ENCODE measurements around the gene CHRM1. TPM values are rescaled to one million over a fixed set of nuclear protein-coding genes. Genes with fewer than 3 reads are reported as not detected.

CHRM1 gene
- total RNA-seq, 1 donor from 2014 or later: not detected

- Histone ChIP-seq H3K36me3 (ENCODE audit: control insufficient read depth, insufficient read depth, low read length) (peaks cover 2% of the 10 kb centered on the region), H3K4me3 (ENCODE audit: low read depth, low read length) (no peak overlapping the region), H3K27me3 (ENCODE audit: control insufficient read depth, insufficient read depth, low read length) (no peaks in the 10 kb centered on the region)
- no peak for TF ChIP-seq CTCF (IDR thresholded peaks at IDR 0.05; ENCODE audit: insufficient read depth, low read length, poor library complexity, severe bottlenecking)
- DNase-seq (ENCODE audit: low read depth): no peak
Measured at GRCh38 chr11:62892077-62892922, 28.9 kb downstream of the CHRM1 start.

GRCh38 chr11:62889484-62890437 lies 31.4 kb downstream of the CHRM1 start:
- peaks cover 4% of the 10 kb centered on the region for H3K36me3 ChIP-seq (ENCODE audit: control insufficient read depth, insufficient read depth, low read length)
- TF ChIP-seq CTCF (IDR thresholded peaks at IDR 0.05; ENCODE audit: insufficient read depth, low read length, poor library complexity, severe bottlenecking): no peak
- H3K4me3 ChIP-seq (ENCODE audit: low read depth, low read length): no peak overlapping the region
- no peak for DNase-seq (ENCODE audit: low read depth)
- H3K27me3 ChIP-seq (ENCODE audit: control insufficient read depth, insufficient read depth, low read length): no peaks in the 10 kb centered on the region

- H3K27me3 ChIP-seq (ENCODE audit: control insufficient read depth, insufficient read depth, low read length): no peaks in the 10 kb centered on the region
- H3K36me3 ChIP-seq (ENCODE audit: control insufficient read depth, insufficient read depth, low read length): peaks cover 5% of the 10 kb centered on the region
- TF ChIP-seq CTCF (IDR thresholded peaks at IDR 0.05; ENCODE audit: insufficient read depth, low read length, poor library complexity, severe bottlenecking): no peak
Measured at GRCh38 chr11:62889126-62889483, 32.1 kb downstream of the CHRM1 start.

GRCh38 chr11:62888406-62888805 lies 32.8 kb downstream of the CHRM1 start:
- no peak for TF ChIP-seq CTCF (IDR thresholded peaks at IDR 0.05; ENCODE audit: insufficient read depth, low read length, poor library complexity, severe bottlenecking)
- no peak for DNase-seq (ENCODE audit: low read depth)
- Histone ChIP-seq H3K4me3 (ENCODE audit: low read depth, low read length) (no peak overlapping the region), H3K36me3 (ENCODE audit: control insufficient read depth, insufficient read depth, low read length) (peaks cover 5% of the 10 kb centered on the region), H3K27me3 (ENCODE audit: control insufficient read depth, insufficient read depth, low read length) (no peaks in the 10 kb centered on the region)

More at GRCh38 chr11:62889126-62889483, 32.1 kb downstream of the CHRM1 start:
- no peak for DNase-seq (ENCODE audit: low read depth)
- H3K4me3 ChIP-seq (ENCODE audit: low read depth, low read length): no peak overlapping the region

- no peak overlapping the region for H3K4me3 ChIP-seq (ENCODE audit: low read depth, low read length)
- TF ChIP-seq CTCF (IDR thresholded peaks at IDR 0.05; ENCODE audit: insufficient read depth, low read length, poor library complexity, severe bottlenecking): no peak
- no peaks in the 10 kb centered on the region for H3K27me3 ChIP-seq (ENCODE audit: control insufficient read depth, insufficient read depth, low read length)
- peaks cover 8% of the 10 kb centered on the region for H3K36me3 ChIP-seq (ENCODE audit: control insufficient read depth, insufficient read depth, low read length)
- DNase-seq (ENCODE audit: low read depth): no peak
Measured at GRCh38 chr11:62885137-62885750, 35.9 kb downstream of the CHRM1 start.
